ENCODE data around the gene KRT40. TPM values are rescaled to one million over a fixed set of nuclear protein-coding genes. Genes with fewer than 3 reads are reported as not detected.

Gene KRT40
- total and polyA plus RNA-seq, 8 donors, result 0.10 TPM; not detected in 7

- Histone ChIP-seq H3K36me3 (no peaks in the 10 kb centered on the region), H3K27me3 (no peaks in the 10 kb centered on the region), H3K4me1 (no peaks in the 10 kb centered on the region), H3K4me3 (no peak overlapping the region), H3K9me3 (peaks cover 0 to 4% (median 0%) of the 10 kb centered on the region in 4 donors), H3K27ac (no peak overlapping the region)
- TF ChIP-seq, protein P1, sequence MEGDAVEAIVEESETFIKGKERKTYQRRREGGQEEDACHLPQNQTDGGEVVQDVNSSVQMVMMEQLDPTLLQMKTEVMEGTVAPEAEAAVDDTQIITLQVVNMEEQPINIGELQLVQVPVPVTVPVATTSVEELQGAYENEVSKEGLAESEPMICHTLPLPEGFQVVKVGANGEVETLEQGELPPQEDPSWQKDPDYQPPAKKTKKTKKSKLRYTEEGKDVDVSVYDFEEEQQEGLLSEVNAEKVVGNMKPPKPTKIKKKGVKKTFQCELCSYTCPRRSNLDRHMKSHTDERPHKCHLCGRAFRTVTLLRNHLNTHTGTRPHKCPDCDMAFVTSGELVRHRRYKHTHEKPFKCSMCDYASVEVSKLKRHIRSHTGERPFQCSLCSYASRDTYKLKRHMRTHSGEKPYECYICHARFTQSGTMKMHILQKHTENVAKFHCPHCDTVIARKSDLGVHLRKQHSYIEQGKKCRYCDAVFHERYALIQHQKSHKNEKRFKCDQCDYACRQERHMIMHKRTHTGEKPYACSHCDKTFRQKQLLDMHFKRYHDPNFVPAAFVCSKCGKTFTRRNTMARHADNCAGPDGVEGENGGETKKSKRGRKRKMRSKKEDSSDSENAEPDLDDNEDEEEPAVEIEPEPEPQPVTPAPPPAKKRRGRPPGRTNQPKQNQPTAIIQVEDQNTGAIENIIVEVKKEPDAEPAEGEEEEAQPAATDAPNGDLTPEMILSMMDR (IDR thresholded peaks at IDR 0.05), result no peak
- TF ChIP-seq POLR2A (IDR thresholded peaks at IDR 0.05) (no peak), EP300 (IDR thresholded peaks at IDR 0.05) (no peak), POLR2AphosphoS5 (IDR thresholded peaks at IDR 0.05) (no peak)
- intact Hi-C loops (cut with DNase I; ENCODE audit: low total_unique reads), result no loop called here
- no peak for DNase-seq
These were observed 36.2 kb upstream of the KRT40 start for GRCh38 chr17:41020336-41020735.

DNA sequence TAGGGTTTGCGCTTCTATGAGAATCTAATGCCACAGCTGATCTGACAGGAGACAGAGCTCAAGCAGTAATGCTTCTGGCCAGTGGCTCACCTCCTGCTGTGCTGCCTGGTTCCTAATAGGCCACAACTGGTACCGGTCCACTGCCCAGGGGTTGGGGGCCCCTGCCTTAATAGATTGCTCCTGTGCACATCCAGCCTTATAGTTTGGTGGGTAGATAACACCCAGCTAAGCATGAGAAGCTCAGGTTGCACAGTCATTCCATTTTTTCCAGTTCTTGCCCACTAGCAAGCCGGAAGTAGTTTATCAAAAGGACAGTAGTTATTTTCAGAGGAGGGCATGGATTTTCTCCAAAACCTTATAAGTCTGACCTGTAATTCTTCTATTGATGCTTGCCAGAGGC, 35.3 kb upstream of the KRT40 start:
- DNase-seq, result no peak
- Histone ChIP-seq H3K4me1 (no peaks in the 10 kb centered on the region), H3K9me3 (peaks cover 0 to 4% (median 0%) of the 10 kb centered on the region in 4 donors), H3K36me3 (no peaks in the 10 kb centered on the region), H3K27me3 (no peaks in the 10 kb centered on the region), H3K4me3 (no peak overlapping the region), H3K27ac (no peak overlapping the region)
- WGBS, 5 donors, result 93 to 98% (median 94%) methylated on average over 3 of the region's 3 CpGs
- intact Hi-C loops (cut with DNase I; ENCODE audit: low total_unique reads), result no loop called here
- TF ChIP-seq POLR2AphosphoS5 (IDR thresholded peaks at IDR 0.05) (no peak), POLR2A (IDR thresholded peaks at IDR 0.05) (no peak), EP300 (IDR thresholded peaks at IDR 0.05) (no peak)
- TF ChIP-seq, protein P1 (IDR thresholded peaks at IDR 0.05), result no peak

- H3K9me3 ChIP-seq, result peaks cover 0 to 4% (median 0%) of the 10 kb centered on the region in 4 donors
- no peaks in the 10 kb centered on the region for H3K27me3 ChIP-seq
- H3K36me3 ChIP-seq, result no peaks in the 10 kb centered on the region
- no peak for DNase-seq
- WGBS, 5 donors, result 64 to 82% (median 78%) methylated on average over 3 of the region's 3 CpGs
- TF ChIP-seq POLR2A (IDR thresholded peaks at IDR 0.05) (no peak), EP300 (IDR thresholded peaks at IDR 0.05) (no peak), POLR2AphosphoS5 (IDR thresholded peaks at IDR 0.05) (no peak)
- TF ChIP-seq, protein P1 (IDR thresholded peaks at IDR 0.05), result no peak
- no peaks in the 10 kb centered on the region for H3K4me1 ChIP-seq
- intact Hi-C loops (cut with DNase I; ENCODE audit: low total_unique reads), result no loop called here
- no peak overlapping the region for H3K4me3 ChIP-seq
- no peak overlapping the region for H3K27ac ChIP-seq
These were observed 34.4 kb upstream of the KRT40 start for GRCh38 chr17:41018541-41018940.

DNA sequence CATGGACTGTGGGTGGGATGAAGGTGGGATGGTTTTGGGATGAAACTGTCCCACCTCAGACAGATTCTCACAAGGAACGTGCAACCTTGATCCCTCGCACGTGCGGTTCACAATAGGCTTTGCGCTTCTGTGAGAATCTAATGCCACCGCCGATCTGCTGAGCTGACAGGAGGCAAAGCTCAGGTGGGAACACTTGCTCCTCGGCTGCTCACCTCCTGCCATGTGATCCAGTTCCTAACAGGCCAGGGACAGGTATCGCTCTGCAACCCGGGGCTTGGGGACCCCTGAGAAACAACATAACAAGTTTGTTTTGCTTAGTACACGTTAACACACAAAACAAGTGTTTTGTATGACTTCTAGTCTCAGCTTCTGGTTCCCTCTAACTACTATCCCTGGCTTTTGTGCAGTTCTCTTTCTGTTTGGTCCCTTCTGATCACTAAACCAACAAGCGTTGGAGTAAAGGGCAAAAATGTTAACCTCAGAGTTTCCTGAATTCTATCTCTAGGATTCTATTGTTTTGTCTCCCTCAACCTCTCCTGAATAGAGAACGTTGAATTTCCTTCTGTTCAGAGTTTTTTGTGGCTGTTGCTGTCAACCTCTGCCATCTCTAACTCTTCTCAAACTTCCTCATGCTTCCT, 32.6 kb upstream of the KRT40 start:
- H3K4me3 ChIP-seq, result no peak overlapping the region
- no peak for DNase-seq
- H3K36me3 ChIP-seq, result no peaks in the 10 kb centered on the region
- intact Hi-C loops (cut with DNase I; ENCODE audit: low total_unique reads), result no loop called here
- 64 to 78% (median 71%) methylated on average over 13 of the region's 13 CpGs for WGBS, 5 donors
- TF ChIP-seq POLR2AphosphoS5 (IDR thresholded peaks at IDR 0.05), result no peak
- TF ChIP-seq EP300 (IDR thresholded peaks at IDR 0.05), result no peak
- TF ChIP-seq POLR2A (IDR thresholded peaks at IDR 0.05), result no peak
- TF ChIP-seq, protein P1 (IDR thresholded peaks at IDR 0.05), result no peak
- H3K4me1 ChIP-seq, result no peaks in the 10 kb centered on the region
- H3K27me3 ChIP-seq, result no peaks in the 10 kb centered on the region
- no peaks in the 10 kb centered on the region for H3K9me3 ChIP-seq
- no peak overlapping the region for H3K27ac ChIP-seq

Measured in stomach (tissue), 9 donors.